Ectodermal cell (in vitro differentiated cells): Measurements from ENCODE around the gene PARD3B.

ENCODE experiments used
- H3K27ac ChIP-seq: 2 replicates; pipeline ENCODE4 v1.7.0; 2013; ENCODE audit warnings: mild to moderate bottlenecking, low read depth, low read length; ENCODE audit not compliant: insufficient read depth, poor library complexity, severe bottlenecking
- H3K27me3 ChIP-seq: 2 replicates; pipeline ENCODE4 v1.7.0; 2013; ENCODE audit warnings: mild to moderate bottlenecking, low read length; ENCODE audit not compliant: insufficient read depth, control insufficient read depth, poor library complexity, severe bottlenecking
- H3K36me3 ChIP-seq: one replicate; pipeline ENCODE4 v1.7.0; 2013; ENCODE audit warnings: low read length; ENCODE audit not compliant: control insufficient read depth, insufficient read depth
- H3K4me1 ChIP-seq: one replicate; pipeline ENCODE4 v1.7.0; 2013; ENCODE audit warnings: low read length; ENCODE audit not compliant: control insufficient read depth, insufficient read depth
- H3K4me3 ChIP-seq: 2 replicates; pipeline ENCODE4 v1.7.0; 2013; ENCODE audit warnings: low read depth, low read length, control low read depth; ENCODE audit not compliant: insufficient read depth
- H3K9me3 ChIP-seq: 2 replicates; pipeline ENCODE4 v1.7.0; 2013; ENCODE audit warnings: mild to moderate bottlenecking, low read length, moderate library complexity; ENCODE audit not compliant: control insufficient read depth
- WGBS, 2 experiments: methylation state at CpG; one replicate each; pipeline ENCODE4 v1.1.7; 2013; ENCODE audit warnings: missing lambda C conversion rate in 2 of 2; 5-methylcytosine and 5-hydroxymethylcytosine counted together

Gene PARD3B

DNA sequence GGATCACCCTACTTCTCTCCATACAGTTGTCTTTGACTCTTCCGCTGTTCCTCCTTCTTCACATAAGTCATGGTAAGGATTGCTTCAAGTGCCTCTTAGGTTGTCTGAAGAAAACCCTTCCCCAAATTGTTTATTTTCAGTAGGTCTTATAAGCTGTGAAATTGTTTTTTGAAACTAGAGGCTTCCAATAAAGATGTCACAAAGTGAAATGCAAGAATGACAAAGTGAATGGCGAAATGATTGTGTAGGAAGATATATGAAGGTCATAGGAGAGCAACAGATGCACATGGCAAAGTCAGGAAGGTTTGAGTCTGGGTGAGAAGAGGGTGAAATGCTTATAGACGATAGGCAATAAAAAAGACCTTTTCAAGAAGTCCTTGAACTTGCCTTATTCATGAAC lies 548.8 kb downstream of the PARD3B start:
- no peaks in the 10 kb centered on the region for H3K36me3 ChIP-seq
- 99% methylated on average over 3 of the region's 3 CpGs for WGBS, 2 experiments

DNA sequence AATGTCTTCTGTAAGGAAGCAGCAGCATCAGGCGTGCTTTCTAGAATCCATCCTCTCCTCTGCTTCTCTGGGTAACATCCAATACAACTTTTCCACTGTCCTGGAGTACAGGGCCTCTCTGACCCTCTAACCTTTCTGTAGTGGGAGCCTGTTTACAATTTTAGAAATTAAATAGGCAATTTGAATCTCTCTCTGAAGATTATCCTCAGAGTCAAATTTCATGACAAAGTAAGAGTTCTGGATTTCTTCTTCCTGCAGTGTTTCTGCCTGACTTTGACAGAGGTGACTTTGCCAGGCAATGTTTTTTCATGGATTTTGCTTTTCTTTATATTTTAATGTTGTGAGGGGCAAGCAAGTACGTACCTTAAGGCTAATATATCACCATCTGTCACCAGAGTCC lies 558.4 kb downstream of the PARD3B start:
- Histone ChIP-seq H3K4me1 (no peaks in the 10 kb centered on the region), H3K36me3 (no peaks in the 10 kb centered on the region), H3K27me3 (no peaks in the 10 kb centered on the region), H3K9me3 (no peaks in the 10 kb centered on the region), H3K27ac (no peak overlapping the region), H3K4me3 (no peak overlapping the region)
- 95 to 99% methylated on average over 1 to 2 of the region's 2 CpGs for WGBS, 2 experiments

More for the DNA sequence above, 548.8 kb downstream of the PARD3B start:
- Histone ChIP-seq H3K27ac (no peak overlapping the region), H3K9me3 (no peaks in the 10 kb centered on the region), H3K4me1 (no peaks in the 10 kb centered on the region), H3K27me3 (no peaks in the 10 kb centered on the region), H3K4me3 (no peak overlapping the region)

DNA sequence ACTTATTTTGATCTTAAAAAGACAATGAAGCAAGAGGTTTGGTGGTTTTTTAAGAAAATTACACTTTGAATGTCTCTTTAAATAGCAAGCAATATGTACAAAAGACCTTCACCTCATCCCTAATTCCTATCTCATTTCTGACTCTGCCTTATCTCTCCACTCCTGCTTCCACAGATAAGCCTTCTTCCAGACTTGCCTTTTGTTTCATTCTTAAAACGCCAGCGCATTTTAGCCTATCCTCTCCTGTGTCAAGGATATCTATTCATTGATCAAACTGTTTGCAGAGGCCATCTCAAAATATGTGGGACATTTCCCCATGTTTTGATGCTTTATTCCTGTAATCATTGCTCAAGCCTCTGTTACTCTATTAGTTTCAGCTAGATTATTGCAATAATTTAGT lies 562.5 kb downstream of the PARD3B start:
- WGBS, 2 experiments: 74 to 94% methylated on average over 2 of the region's 2 CpGs
- H3K27ac ChIP-seq: no peak overlapping the region
- no peaks in the 10 kb centered on the region for H3K9me3 ChIP-seq
- no peaks in the 10 kb centered on the region for H3K4me1 ChIP-seq
- H3K36me3 ChIP-seq: no peaks in the 10 kb centered on the region
- no peak overlapping the region for H3K4me3 ChIP-seq
- no peaks in the 10 kb centered on the region for H3K27me3 ChIP-seq

DNA sequence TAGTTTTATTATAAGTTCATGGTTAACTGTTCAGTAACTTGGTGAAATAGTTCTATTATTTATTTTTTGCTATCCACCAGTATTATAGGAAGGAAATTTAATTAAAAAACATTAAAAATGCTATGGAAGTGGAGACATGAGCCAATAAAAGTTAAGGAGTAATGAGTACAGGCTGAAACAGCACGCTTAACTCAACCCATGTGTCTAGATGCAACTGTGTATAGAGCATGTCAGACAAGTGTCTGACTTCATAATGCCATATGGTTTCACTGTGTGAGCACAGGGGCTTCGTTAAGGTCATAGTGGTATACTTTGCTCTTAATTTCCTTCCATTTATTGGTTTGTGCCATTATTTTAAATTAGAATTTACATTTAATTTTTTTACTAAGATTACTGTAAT lies 570.2 kb downstream of the PARD3B start:
- Histone ChIP-seq H3K27ac (no peak overlapping the region), H3K9me3 (no peaks in the 10 kb centered on the region)
- 86 to 100% methylated on average over 2 of the region's 2 CpGs for WGBS, 2 experiments

DNA sequence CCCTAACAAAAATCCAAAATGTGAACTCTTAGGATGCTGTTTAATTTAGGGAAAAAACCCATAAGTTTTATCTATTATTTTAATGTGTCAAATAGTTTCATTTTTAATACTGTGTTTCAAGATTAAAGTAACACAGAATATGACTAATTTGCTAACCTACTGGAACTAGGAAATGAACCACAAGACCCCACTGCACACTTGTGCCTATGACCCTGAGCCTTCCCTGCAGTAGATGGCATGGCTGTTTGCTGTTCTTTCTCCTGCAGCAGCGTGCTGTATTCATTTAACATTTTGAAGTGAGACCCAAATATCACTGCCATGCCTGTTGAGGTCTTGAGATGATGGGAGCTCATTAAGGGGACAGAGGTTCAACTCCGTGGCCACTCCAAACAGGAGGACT lies 571.9 kb downstream of the PARD3B start:
- WGBS, 2 experiments: 96 to 98% methylated on average over 2 of the region's 2 CpGs
- Histone ChIP-seq H3K36me3 (no peaks in the 10 kb centered on the region), H3K27me3 (no peaks in the 10 kb centered on the region), H3K4me3 (no peak overlapping the region), H3K9me3 (no peaks in the 10 kb centered on the region), H3K4me1 (no peaks in the 10 kb centered on the region), H3K27ac (no peak overlapping the region)

More for the DNA sequence above, 570.2 kb downstream of the PARD3B start:
- no peaks in the 10 kb centered on the region for H3K27me3 ChIP-seq
- no peak overlapping the region for H3K4me3 ChIP-seq
- no peaks in the 10 kb centered on the region for H3K4me1 ChIP-seq
- no peaks in the 10 kb centered on the region for H3K36me3 ChIP-seq

DNA sequence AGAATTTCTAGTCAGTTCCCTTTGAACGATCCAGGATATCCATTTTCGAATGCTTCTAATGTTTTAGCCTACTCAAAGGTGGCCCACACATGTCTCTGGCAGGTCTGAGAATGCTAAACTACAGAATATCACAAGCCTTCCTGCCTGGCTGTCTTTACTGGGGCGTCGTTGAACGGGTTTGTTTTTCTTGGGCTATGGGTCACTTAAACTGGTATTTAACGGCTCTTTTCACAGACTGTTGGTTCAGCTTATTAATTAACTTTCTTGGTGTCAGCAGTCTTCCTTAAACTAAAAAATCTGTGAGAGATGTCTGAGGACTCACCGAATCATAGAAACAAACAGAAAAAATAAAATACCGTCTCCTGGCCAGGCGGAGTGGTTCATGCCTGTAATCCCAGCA lies 573.9 kb downstream of the PARD3B start:
- Histone ChIP-seq H3K27ac (no peak overlapping the region), H3K4me3 (no peak overlapping the region), H3K4me1 (no peaks in the 10 kb centered on the region), H3K9me3 (no peaks in the 10 kb centered on the region), H3K36me3 (no peaks in the 10 kb centered on the region), H3K27me3 (no peaks in the 10 kb centered on the region)
- 91 to 95% methylated on average over 9 of the region's 9 CpGs for WGBS, 2 experiments

DNA sequence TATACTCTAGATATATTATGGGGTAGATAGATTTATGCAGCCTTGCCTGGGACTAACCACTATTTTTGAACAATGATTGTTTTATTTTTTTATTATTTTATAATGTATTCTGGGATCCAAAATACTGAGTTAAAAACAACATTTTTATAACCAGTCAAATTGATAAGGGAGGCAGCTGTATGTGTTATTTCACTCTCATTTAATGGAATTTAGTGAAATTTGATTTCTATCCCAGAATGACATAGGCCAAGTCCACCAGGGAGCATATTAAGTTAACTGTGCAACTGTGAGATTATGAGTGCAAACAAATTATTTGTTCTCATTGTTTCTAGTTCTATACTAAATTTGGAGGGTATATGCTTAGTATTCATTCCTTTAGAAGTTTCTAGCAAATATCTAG lies 583.5 kb downstream of the PARD3B start:
- H3K27ac ChIP-seq: no peak overlapping the region

DNA sequence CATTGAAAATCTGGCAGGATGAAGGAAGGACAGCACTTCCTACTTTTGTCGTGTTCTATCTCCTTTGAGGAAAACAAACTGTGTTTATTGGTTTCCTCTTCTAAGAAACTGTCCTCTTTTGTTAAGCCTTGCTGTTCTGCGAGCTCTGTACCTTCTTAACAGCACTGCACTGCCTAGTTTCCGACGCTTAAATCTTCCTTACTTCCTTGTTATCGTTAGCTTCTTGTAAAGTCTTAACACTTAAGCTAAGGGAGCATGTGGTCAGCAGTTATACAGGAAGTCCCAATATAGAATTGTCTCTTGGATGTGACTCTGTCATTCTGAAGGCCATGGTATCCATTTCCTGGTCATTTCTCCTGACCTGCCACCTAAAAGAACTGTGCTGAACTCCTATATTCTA lies 584.3 kb downstream of the PARD3B start:
- Histone ChIP-seq H3K4me1 (no peaks in the 10 kb centered on the region), H3K27ac (no peak overlapping the region), H3K27me3 (no peaks in the 10 kb centered on the region), H3K36me3 (no peaks in the 10 kb centered on the region), H3K4me3 (no peak overlapping the region), H3K9me3 (no peaks in the 10 kb centered on the region)
- 92 to 96% methylated on average over 5 of the region's 5 CpGs for WGBS, 2 experiments

More for the DNA sequence above, 583.5 kb downstream of the PARD3B start:
- Histone ChIP-seq H3K27me3 (no peaks in the 10 kb centered on the region), H3K9me3 (no peaks in the 10 kb centered on the region), H3K36me3 (no peaks in the 10 kb centered on the region), H3K4me3 (no peak overlapping the region), H3K4me1 (no peaks in the 10 kb centered on the region)

DNA sequence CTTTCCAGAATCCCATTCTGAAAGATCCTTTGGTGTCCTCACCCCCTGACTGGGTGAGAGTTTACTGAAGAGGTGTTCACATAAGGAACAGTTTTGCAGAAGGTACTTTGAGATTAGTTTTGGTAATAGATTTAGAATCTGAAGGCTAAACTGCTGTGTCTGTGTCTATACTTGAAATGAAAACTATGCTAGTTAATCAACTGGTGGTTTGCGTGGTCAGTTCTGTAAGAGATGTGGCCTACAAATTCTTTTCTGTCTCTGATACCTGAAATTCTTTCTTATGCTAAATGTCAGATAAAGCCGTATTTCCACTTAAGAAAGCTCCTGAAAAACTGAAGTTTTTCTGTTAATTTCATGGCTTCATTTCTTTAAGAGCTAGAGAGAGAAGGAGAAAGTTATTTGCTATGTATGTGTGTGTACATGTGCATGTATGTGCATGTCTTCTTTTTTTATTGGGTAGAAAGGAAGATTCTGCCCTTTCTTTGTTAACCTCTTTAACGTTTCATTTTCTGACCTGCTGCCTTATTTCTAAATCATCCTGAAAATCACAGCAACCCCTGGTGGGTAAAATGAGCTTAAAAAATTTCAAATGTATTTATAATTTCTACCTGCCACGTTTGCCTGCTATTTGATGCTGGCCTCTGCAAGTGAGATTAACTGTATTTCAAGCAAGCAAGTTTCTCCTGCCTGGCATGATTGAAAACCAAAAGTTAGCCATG lies 585.0 kb downstream of the PARD3B start:
- no peaks in the 10 kb centered on the region for H3K27me3 ChIP-seq
- no peaks in the 10 kb centered on the region for H3K9me3 ChIP-seq
- H3K4me1 ChIP-seq: no peaks in the 10 kb centered on the region
- no peak overlapping the region for H3K4me3 ChIP-seq
- no peak overlapping the region for H3K27ac ChIP-seq
- WGBS, 2 experiments: 89 to 94% methylated on average over 3 to 4 of the region's 4 CpGs
- H3K36me3 ChIP-seq: no peaks in the 10 kb centered on the region

DNA sequence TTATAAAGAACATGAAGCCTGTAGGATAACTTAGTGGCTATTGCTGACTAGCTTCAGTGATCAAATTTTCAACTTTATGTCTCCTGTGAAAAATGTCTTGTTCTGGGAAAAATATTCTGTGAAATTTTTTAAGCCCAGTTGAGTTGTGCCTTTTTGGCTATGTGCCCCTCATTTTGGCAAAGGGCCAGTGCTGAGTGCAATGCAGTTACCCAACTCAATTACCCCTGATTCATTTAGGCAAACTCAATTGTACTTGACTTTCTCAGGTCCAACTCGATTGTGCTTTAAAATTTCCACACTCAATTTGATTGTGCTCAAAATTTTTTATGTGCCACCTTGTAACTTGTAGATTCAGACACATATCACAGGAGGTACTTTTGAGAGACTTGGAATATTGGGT lies 588.3 kb downstream of the PARD3B start:
- H3K4me1 ChIP-seq: no peaks in the 10 kb centered on the region
- H3K27ac ChIP-seq: no peak overlapping the region
- WGBS, 2 experiments: 88 to 100% methylated on average over 1 of the region's 1 CpG
- no peaks in the 10 kb centered on the region for H3K9me3 ChIP-seq
- H3K4me3 ChIP-seq: no peak overlapping the region
- H3K36me3 ChIP-seq: no peaks in the 10 kb centered on the region
- H3K27me3 ChIP-seq: no peaks in the 10 kb centered on the region

DNA sequence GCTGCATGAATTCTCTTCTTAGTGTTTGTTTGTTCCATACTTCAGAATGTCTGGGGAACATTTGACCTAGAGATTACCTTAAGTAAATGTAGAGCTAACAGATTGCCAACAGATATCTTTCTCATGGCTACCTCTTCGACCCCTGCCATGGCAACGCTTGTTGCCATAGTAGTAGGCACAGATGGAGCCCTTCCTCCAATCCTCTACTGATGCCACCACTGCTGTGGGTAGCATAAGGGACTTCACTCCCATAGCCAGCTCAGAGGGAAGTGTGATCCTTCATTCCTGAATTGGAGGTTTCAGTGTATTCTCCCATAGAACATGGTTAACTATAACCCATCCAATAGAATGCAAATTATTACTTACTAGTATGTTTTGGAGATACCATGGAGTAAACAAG lies 593.5 kb downstream of the PARD3B start:
- no peaks in the 10 kb centered on the region for H3K36me3 ChIP-seq
- no peaks in the 10 kb centered on the region for H3K4me1 ChIP-seq
- H3K4me3 ChIP-seq: no peak overlapping the region
- 92% methylated on average over 2 of the region's 2 CpGs for WGBS, 2 experiments
- H3K27ac ChIP-seq: no peak overlapping the region
- H3K27me3 ChIP-seq: no peaks in the 10 kb centered on the region
- no peaks in the 10 kb centered on the region for H3K9me3 ChIP-seq
